Stimulated activated CD4-positive, alpha-beta T cell treated with anti-CD3 and anti-CD28 coated beads, TNF-alpha, amount 100 ng/mL, for 4 hours (primary cell): ENCODE data around the gene SGCA.
A peak's percentile ranks its signal among the peaks of the same experiment; 100 is the strongest.

Experiments
- DNase-seq, 3 experiments: peaks; one replicate each; pipeline ENCODE4 v3.0.0-alpha.2; 2020; ENCODE audit warnings: low read depth in 3 of 3

SGCA gene

GRCh38 chr17:50165867-50166517 is at the start of gene SGCA:
TSS of gene SGCA (plus strand) at chr17:50166005. CDS start at chr17:50166041, 36 bp downstream.
- no peak for DNase-seq

- peak in 2 of 3 experiments; percentile 38 to 47 for DNase-seq
These were observed 48.4 kb upstream of the SGCA start for GRCh38 chr17:50117202-50118051.

- no peak for DNase-seq
These were observed 47.6 kb upstream of the SGCA start for GRCh38 chr17:50118076-50118827.

GRCh38 chr17:50118828-50119218 is 47.0 kb upstream of the SGCA start:
- no peak for DNase-seq

- DNase-seq = no peak
These were observed 45.1 kb upstream of the SGCA start for GRCh38 chr17:50120475-50121253.

GRCh38 chr17:50122945-50123344 is 42.9 kb upstream of the SGCA start:
- no peak for DNase-seq

- no peak for DNase-seq
These were observed 42.0 kb upstream of the SGCA start for GRCh38 chr17:50123649-50124349.

GRCh38 chr17:50125420-50125997 is 40.3 kb upstream of the SGCA start:
- no peak for DNase-seq

GRCh38 chr17:50127697-50128361 is 38.0 kb upstream of the SGCA start:
- DNase-seq = no peak

- DNase-seq = no peak
These were observed 37.1 kb upstream of the SGCA start for GRCh38 chr17:50128441-50129352.

GRCh38 chr17:50129353-50129727 is 36.5 kb upstream of the SGCA start:
- no peak for DNase-seq

- DNase-seq = no peak
These were observed 35.9 kb upstream of the SGCA start, which contains the start of gene SAMD14 for GRCh38 chr17:50129728-50130558. TSS of gene SAMD14 (minus strand) at chr17:50130160. CDS start at chr17:50124959, 5,201 bp downstream.

GRCh38 chr17:50130559-50131305 is 35.1 kb upstream of the SGCA start:
- no peak for DNase-seq

- DNase-seq = no peak
These were observed 33.6 kb upstream of the SGCA start for GRCh38 chr17:50132104-50132794.

- DNase-seq = no peak
These were observed 32.6 kb upstream of the SGCA start for GRCh38 chr17:50133028-50133768.

- DNase-seq = no peak
These were observed 32.1 kb upstream of the SGCA start for GRCh38 chr17:50133769-50134099.
